ENCODE measurements around the gene SLC9A9. TPM values are rescaled to one million over a fixed set of nuclear protein-coding genes. Genes with fewer than 3 reads are reported as not detected.

The SLC9A9 gene
- polyA plus RNA-seq, 1 donor (not counting 4 experiments of a cell fraction or from before 2014, with no cell fraction given): 5.2 TPM

DNA sequence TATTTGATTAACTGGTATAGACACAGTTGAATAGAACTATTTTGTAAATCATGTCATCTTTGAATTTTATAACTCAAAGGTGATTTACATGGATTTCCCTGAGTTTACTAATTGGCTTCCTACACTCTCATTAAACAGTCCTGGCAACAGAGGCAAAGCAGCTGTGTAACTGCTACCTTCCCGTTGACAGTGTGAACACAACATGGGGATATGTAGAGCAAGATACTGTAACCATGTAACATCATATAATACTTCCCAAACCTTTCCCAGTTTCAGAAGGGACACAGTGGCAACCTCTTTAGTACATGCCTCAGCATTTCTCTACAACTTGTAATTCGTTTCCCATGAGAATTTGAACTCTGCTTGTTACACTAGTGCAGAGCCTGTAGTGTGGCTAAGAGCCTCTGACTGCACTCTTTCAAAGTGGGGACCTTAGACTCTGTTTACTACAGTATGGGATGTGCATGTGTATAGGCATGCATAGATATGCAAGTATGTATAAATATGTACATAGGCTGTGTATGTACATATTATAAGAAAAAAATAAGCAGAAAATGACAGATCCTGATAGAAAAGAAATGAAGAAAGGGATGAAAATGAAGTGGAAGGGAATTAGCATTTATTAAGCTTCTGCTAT lies 299.3 kb downstream of the SLC9A9 start:
- Histone ChIP-seq H3K27me3 (ENCODE audit: control insufficient read depth, extremely low read depth, insufficient read depth, low read length) (no peaks in the 10 kb centered on the region), H3K4me1 (ENCODE audit: control insufficient read depth, extremely low read depth, insufficient read depth, low read length) (no peaks in the 10 kb centered on the region), H3K4me2 (ENCODE audit: control insufficient read depth, extremely low read depth, insufficient read depth, low read depth, low read length) (no peak overlapping the region), H3K9ac (ENCODE audit: control insufficient read depth, extremely low read depth, insufficient read depth, low read length) (no peak overlapping the region), H3K9me3 (ENCODE audit: control insufficient read depth, low read depth, low read length) (no peaks in the 10 kb centered on the region), H3K79me2 (ENCODE audit: control insufficient read depth, insufficient read depth, low read length) (no peaks in the 10 kb centered on the region), H4K20me1 (ENCODE audit: control insufficient read depth, extremely low read depth, insufficient read depth, low read length) (no peaks in the 10 kb centered on the region), H3K4me3 (ENCODE audit: control insufficient read depth in 2 of 3, extremely low read depth in 1 of 3, insufficient read depth in 2 of 3, low read depth in 1 of 3, low read length in 3 of 3) (no peak overlapping the region), H2AFZ (ENCODE audit: control insufficient read depth, low read length) (no peak overlapping the region), H3K36me3 (ENCODE audit: control insufficient read depth in 2 of 2, extremely low read depth in 1 of 2, insufficient read depth in 2 of 2, low read length in 2 of 2) (no peaks in the 10 kb centered on the region), H3K27ac (ENCODE audit: control insufficient read depth, insufficient read depth, low read length) (no peak overlapping the region), H3K9me1 (ENCODE audit: control insufficient read depth, extremely low read depth, insufficient read depth, low read length) (no peaks in the 10 kb centered on the region)
- dilution Hi-C loops (cut with MboI; ENCODE audit: extremely low pct_ligation_motif_present, low sequenced_read_pairs): no loop called here
- TF ChIP-seq, protein P1, sequence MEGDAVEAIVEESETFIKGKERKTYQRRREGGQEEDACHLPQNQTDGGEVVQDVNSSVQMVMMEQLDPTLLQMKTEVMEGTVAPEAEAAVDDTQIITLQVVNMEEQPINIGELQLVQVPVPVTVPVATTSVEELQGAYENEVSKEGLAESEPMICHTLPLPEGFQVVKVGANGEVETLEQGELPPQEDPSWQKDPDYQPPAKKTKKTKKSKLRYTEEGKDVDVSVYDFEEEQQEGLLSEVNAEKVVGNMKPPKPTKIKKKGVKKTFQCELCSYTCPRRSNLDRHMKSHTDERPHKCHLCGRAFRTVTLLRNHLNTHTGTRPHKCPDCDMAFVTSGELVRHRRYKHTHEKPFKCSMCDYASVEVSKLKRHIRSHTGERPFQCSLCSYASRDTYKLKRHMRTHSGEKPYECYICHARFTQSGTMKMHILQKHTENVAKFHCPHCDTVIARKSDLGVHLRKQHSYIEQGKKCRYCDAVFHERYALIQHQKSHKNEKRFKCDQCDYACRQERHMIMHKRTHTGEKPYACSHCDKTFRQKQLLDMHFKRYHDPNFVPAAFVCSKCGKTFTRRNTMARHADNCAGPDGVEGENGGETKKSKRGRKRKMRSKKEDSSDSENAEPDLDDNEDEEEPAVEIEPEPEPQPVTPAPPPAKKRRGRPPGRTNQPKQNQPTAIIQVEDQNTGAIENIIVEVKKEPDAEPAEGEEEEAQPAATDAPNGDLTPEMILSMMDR (optimal IDR thresholded peaks at IDR 0.05 in 1 of 3, IDR thresholded peaks at IDR 0.05 in 1 of 3, conservative IDR thresholded peaks at IDR 0.05 in 1 of 3; ENCODE audit: extremely low read depth in 1 of 3, insufficient read depth in 2 of 3, low read length in 3 of 3): no peak
- TF ChIP-seq EZH2 (IDR thresholded peaks at IDR 0.05; ENCODE audit: low read length): no peak
- DNase-seq (ENCODE audit: low read depth, low spot score) (no peak), FAIRE-seq (no peak)

DNA sequence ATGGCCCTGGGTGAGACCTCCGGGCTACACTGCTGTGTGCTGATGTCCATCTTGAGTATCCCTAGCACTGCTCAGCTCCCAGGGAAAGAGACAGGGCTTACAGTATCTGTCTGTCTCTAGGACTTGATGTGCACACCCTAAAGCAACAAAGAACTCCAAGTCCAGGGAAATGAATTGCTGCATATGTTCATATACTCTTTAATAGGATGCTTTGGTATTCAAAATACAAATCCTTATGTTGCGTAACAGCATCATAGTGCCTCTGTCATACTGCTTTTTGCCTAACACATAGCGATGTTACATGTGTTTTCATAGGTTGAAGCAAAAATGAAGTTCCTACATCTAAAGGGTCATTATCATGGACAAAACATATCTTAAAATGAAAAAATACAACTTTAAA lies 299.9 kb downstream of the SLC9A9 start:
- H3K27ac ChIP-seq (ENCODE audit: control insufficient read depth, insufficient read depth, low read length): no peak overlapping the region
- H3K9me3 ChIP-seq (ENCODE audit: control insufficient read depth, low read depth, low read length): no peaks in the 10 kb centered on the region
- no peak for DNase-seq (ENCODE audit: low read depth, low spot score)
- no peak overlapping the region for H3K4me2 ChIP-seq (ENCODE audit: control insufficient read depth, extremely low read depth, insufficient read depth, low read depth, low read length)
- TF ChIP-seq, protein P1 (optimal IDR thresholded peaks at IDR 0.05 in 1 of 3, IDR thresholded peaks at IDR 0.05 in 1 of 3, conservative IDR thresholded peaks at IDR 0.05 in 1 of 3; ENCODE audit: extremely low read depth in 1 of 3, insufficient read depth in 2 of 3, low read length in 3 of 3): no peak
- no peak for TF ChIP-seq EZH2 (IDR thresholded peaks at IDR 0.05; ENCODE audit: low read length)
- H3K27me3 ChIP-seq (ENCODE audit: control insufficient read depth, extremely low read depth, insufficient read depth, low read length): no peaks in the 10 kb centered on the region
- no peak overlapping the region for H2AFZ ChIP-seq (ENCODE audit: control insufficient read depth, low read length)
- dilution Hi-C loops (cut with MboI; ENCODE audit: extremely low pct_ligation_motif_present, low sequenced_read_pairs): no loop called here
- H3K9ac ChIP-seq (ENCODE audit: control insufficient read depth, extremely low read depth, insufficient read depth, low read length): no peak overlapping the region
- H3K36me3 ChIP-seq (ENCODE audit: control insufficient read depth in 2 of 2, extremely low read depth in 1 of 2, insufficient read depth in 2 of 2, low read length in 2 of 2): no peaks in the 10 kb centered on the region
- H3K4me3 ChIP-seq (ENCODE audit: control insufficient read depth in 2 of 3, extremely low read depth in 1 of 3, insufficient read depth in 2 of 3, low read depth in 1 of 3, low read length in 3 of 3): no peak overlapping the region
- FAIRE-seq: no peak
- H3K9me1 ChIP-seq (ENCODE audit: control insufficient read depth, extremely low read depth, insufficient read depth, low read length): no peaks in the 10 kb centered on the region
- no peaks in the 10 kb centered on the region for H3K4me1 ChIP-seq (ENCODE audit: control insufficient read depth, extremely low read depth, insufficient read depth, low read length)
- no peaks in the 10 kb centered on the region for H4K20me1 ChIP-seq (ENCODE audit: control insufficient read depth, extremely low read depth, insufficient read depth, low read length)
- no peaks in the 10 kb centered on the region for H3K79me2 ChIP-seq (ENCODE audit: control insufficient read depth, insufficient read depth, low read length)

Data from keratinocyte (primary cell).